Measurements from ENCODE around the gene FBP2.

- no peak for TF ChIP-seq POLR2AphosphoS5 (IDR thresholded peaks at IDR 0.05; ENCODE audit: low read depth)
- TF ChIP-seq CTCF (conservative IDR thresholded peaks at IDR 0.05; ENCODE audit: low read depth in 2 of 2): no peak
- TF ChIP-seq ZNF462 (CRISPR knock-in tag; IDR thresholded peaks at IDR 0.05): no peak
- no peak for TF ChIP-seq EZH2 (IDR thresholded peaks at IDR 0.05; ENCODE audit: low read depth, unreplicated experiment)
- no peak for TF ChIP-seq EZH2phosphoT487 (IDR thresholded peaks at IDR 0.05; ENCODE audit: unreplicated experiment)
- no peak for TF ChIP-seq REST (IDR thresholded peaks at IDR 0.05; ENCODE audit: unreplicated experiment)
- TF ChIP-seq ZNF331 (CRISPR knock-in tag; IDR thresholded peaks at IDR 0.05; ENCODE audit: low read depth): no peak
Observed at GRCh38 chr9:94611638-94612068, 18.0 kb upstream of the FBP2 start.
